Erythroblast (primary cell): ENCODE data around the gene PODN.

ENCODE experiments used
- DNase-seq, 2 experiments: peaks; one replicate each; lab custom pipeline; 2025; lab: John Stamatoyannopoulos, UW
- GATA1 ChIP-seq: IDR thresholded peaks from 2 replicates; pipeline ENCODE4 v1.6.1; 2011; ENCODE audit warnings: low read depth, mild to moderate bottlenecking, control low read depth, low read length, moderate library complexity
- POLR2A ChIP-seq: IDR thresholded peaks from 2 replicates; pipeline ENCODE4 v1.6.1; 2011; ENCODE audit warnings: mild to moderate bottlenecking, low read length

The PODN gene

DNA sequence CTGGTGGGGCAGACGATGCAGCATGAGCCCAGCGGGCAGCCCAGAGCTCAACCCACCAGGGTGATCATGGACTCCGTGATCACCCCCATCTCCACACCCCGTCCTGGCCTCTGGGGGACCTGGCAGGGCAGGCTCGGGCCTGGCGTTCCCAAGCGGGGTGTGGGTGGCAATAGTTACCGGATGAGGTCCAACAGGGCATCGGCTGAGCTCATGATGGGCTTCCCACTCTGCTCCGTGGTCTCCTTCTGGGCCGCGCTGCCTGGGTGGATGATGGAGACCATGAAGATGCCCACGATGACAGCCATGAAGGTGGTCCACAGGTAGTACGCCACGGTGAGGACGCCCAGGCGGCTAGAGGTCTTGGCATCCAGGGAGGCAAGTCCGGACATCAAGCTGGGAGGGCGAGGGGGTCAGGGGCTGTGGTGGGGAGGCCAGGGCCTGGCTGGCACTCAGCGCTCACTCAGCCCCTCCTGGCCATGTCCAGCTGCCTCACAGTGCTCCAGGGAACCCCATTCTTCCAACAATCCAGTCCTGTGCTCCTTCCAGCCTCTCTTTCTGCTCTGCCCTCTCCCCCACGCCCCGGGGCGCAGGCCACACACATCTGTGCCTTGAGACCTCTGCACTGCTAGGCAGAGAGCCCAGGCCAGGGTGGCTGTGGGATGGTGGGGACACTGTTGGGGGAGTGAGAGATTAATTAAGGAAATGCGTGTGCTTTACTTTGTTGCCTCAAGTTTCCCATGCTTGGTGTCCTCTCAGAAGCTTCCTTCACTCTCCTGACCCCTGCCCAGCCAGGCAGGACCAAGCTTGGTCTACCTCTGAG is 52.8 kb downstream of the PODN start:
- TF ChIP-seq GATA1 (no peak), POLR2A (no peak)
- no peak for DNase-seq

DNA sequence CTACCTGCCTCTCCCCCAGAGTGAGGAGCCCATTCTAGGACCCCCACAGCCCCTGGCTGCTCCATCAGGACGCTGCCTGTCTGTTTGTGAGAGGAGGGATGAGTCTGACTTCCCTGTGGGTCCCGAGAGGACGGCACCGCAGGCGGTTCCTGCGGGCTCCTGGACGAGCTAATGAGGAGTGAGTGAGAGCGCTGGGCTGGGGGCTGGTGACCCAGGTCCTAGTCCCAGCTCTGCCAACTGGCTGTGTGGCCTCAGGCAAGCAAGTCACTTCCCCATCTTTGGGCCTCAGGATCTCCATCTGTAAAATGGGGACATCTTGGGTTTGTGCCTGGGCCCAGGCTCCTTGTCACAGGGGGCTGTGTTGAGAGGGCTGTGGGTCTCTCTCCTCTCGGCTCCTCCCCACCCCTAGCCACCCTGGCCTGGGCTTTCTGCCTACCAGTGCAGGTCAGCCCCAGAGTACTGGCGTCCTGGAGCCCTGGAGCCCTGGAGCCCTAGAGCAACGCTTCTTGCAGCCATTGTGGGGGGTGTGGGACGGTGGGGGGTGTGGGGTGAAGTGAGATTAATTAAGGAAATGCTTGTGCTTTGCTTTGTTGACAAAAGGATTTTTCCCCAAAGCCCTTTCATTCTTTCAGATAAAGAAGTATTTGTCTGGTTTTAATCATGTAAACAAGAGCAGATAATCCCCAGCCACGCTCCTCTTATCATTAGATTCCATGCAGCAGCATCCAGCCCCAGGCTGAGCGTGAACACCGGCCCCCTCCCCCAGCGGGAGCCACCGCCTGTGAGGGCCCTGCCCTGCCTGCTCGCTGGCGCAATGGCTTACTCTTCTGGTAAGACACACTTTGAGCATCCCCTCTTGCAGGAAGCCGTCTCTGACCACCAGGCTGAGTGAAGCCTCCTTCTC is 53.6 kb downstream of the PODN start:
- TF ChIP-seq GATA1 (no peak), POLR2A (no peak)
- peak in 1 of 2 experiments; percentile 30 for DNase-seq

DNA sequence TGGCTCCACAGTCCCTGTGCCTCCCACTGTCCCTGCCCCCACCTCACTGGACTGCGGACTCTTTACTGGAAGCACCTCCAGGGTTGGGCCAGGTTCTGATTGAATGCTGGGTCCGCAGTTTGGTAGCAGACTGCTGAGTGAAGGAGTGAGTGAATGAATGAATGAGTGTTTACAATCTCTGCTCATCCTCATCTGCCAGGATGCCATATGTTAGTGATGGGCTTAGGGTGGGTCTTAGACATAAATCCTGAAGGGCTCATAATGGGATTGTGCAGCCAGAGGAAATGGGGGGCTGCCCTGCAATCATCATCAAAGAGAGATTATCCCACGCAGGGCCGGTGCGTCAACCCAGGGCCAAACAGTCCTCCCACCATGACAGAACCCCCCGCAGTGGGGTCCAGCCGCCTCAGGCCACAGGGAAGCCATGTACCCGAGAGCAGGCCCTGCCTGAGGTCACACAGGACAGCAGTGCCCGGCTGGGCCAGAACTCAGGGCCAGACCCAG is 54.3 kb downstream of the PODN start:
- no peak for DNase-seq
- TF ChIP-seq POLR2A, result no peak
- TF ChIP-seq GATA1, result no peak

DNA sequence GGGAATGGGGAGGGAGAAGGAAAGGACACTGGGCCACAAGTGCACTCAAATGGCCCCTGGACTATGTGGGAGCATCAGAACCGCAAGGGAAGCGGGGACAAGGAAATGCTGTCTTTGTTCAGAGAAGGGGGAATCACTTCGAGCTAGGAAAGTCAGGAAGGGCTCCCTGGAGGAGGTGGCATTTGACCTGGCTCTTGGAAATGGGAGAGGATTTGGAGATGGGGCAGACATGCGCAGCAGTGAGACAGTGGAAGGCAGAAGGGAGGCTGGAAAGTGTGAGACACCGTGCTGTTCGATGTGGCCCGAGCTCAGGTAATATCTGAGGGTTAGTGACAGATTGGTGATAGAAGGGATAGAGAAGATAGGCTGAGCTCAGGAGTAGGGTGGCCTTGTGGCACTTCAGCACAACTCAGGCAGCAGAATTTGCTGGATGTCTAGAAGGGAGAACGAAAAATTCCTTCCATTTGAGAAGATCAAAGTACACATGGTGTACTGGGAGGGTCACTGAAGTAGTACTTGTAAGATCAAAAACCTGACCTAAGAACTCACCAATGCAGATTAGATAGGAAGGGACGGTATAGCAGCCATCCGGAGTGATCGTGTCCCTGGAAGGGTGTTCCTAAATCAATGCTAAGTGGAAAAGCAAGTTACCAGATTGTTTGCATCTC is 55.1 kb downstream of the PODN start:
- DNase-seq, result no peak
- TF ChIP-seq GATA1 (no peak), POLR2A (no peak)

DNA sequence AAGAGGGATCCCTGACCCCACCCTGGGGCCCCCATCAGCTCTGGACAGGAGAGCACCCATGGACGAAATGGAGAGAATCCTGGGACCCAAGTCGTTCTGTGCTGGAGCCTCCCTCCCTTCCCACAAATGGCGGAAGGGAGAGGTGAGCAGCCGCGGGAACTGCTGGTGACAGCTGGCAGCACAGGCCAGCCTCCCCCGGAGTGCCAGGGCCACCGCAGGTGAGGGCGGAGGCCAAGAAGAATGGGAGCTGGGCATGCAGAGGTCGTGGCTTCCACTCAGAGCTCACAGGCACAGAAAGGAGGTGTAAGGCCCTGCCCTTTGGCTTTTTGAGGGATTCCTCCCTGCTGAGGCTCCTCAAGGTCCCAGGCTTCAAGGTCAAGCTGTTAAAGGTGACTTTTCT is 55.8 kb downstream of the PODN start:
- DNase-seq, result no peak
- TF ChIP-seq GATA1 (no peak), POLR2A (no peak)

DNA sequence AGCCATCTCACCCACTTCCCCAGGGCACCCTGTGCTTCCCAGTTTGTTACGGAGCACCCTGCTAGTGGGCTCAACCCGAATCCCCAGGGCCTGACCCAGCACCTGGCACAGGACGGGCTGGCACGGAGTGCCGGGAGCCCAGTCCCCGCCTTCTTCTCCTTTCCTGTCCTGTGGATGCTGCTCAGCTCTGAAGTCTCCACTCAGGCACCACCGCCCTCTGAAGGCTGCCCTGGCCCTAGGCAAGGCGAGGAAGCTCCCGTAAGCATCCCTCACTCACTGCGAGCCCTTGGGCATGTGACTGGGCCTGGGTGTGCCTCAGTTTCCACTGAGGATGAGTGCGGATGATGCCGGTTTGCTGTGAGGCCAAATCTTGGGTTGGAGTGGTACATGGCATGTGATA is 58.6 kb downstream of the PODN start:
- no peak for DNase-seq

DNA sequence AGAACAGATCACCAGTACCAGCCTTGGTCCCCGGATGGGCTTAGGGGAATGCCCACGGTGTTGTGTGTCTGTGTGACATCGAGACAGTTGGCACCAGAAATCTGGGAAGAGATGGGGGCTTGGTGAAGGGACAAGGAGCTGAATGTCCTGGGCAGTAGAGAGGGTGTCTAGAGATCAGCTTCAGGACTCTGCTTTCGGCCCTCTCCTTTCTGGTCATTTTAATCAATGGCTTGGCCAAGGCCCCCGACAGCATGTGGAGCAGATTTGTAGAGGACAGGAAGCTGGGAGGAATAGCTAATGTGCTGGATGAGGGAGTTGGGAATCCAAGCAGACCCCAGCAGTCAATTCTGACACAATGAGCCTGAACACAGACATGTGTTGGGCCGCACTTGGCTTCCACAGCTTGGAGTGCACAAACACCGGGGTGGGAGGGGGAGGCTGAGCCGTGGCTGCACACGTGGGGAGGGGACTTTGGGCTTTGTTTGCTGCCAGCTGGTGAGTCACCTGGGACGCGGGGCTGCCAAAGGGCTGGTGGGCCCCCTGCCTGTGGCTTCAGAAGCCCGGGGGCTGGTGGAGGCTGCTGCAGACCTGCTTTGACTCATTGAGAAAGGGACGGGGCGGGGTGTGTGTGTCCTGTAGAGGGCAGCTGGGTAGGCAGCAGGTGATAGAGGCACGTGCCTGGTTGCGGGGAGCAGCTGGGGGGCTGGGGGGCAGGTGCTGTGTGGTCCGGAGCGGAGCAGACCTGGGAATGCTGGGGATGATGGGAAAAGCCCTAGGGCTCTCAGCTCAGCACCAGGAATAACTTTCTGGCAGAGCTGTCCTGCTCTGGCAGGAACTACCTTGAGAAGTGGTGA is 59.5 kb downstream of the PODN start:
- DNase-seq, result no peak
- TF ChIP-seq POLR2A, result no peak
- TF ChIP-seq GATA1, result no peak

More for the DNA sequence above, 58.6 kb downstream of the PODN start:
- TF ChIP-seq GATA1 (no peak), POLR2A (no peak)

DNA sequence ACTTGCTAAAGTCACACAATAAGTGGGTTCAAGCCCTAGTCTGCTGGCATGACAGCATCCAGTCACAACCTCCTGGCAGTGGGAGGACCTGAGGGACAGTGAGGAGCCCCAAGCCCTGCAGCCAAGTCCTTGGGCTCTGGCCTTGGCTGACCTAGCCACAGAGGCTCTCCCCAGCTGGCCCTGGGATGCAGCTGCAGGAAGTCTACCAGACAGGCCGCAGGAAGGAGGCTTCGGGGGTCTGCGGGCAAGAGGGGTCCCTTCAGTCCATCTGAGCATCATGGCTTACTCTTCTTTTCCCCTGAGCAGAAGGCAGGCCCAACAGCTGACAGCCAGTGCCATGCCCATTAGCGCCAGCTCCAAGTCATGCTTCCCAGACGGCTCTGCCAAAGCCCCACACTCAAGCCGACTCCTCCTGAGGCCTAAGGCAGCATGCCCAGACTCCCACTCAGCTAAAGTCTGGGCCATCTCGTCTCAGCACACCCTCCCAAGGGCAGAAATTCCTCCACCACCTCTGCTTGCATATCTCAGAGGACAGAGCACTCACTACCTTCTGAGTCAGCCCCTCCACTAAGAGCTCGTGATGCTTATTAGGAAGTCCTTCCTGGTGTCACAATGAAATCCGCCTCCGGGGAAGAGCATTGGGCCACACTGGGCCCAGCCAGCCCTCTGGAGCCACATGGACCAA is 60.3 kb downstream of the PODN start:
- no peak for DNase-seq
- TF ChIP-seq POLR2A (no peak), GATA1 (no peak)

DNA sequence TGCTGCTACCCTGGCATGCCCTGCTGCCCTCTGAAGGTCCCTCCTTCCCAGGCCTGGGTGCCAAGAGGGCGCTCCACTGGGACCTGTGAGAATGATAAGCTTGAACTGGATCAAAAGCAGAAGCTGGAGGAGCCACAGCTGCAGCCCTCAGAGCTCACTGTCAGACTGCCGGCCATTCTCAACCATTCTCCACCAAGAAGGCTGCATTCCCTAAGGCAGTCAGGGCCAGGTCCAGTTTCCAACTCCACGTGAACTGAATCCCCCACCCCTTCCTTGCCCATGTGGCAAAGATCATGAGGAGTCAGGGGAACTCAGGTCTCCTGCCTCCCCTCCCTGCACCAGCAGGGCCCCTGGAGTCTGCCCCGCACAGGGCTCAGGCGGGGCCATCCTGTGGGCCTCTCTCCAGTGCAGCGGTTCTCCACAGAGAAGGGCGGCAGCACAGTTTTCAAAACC is 61.0 kb downstream of the PODN start:
- DNase-seq, result no peak
- no peak for TF ChIP-seq GATA1
- no peak for TF ChIP-seq POLR2A

DNA sequence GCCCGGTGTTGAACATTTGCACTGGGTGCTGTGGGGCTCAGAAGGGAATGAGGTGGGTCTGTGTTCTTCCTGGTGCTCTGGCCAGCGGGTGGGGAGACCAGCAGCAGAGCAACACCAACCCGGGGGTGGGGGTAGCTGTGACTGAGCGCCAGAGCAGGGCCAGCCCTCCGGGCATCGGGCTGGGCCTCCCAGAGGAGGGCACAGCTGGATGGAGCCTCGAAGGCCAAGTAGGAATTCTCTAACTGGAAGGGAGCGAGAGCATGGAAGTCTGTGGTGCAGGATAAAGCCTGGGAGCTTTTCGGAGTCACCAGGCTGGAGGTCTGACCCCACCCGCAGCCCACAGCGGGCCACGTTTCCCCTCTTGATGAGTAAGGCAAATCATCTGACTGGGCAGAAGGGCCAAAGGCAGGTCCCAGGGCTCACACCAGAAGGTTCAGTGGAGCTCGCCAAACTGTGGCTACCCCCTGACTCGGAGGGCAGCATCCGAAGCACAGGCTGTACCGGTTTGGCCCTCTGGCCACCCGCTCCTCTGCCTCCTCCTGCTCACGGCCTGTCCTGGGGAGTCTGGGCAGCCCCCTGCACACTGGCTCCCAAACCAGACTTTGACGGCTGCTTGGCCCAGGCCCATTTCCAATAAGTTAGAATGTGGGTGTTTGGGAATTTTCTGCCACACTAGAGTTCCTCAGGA is 61.6 kb downstream of the PODN start:
- no peak for DNase-seq
- TF ChIP-seq GATA1 (no peak), POLR2A (no peak)

DNA sequence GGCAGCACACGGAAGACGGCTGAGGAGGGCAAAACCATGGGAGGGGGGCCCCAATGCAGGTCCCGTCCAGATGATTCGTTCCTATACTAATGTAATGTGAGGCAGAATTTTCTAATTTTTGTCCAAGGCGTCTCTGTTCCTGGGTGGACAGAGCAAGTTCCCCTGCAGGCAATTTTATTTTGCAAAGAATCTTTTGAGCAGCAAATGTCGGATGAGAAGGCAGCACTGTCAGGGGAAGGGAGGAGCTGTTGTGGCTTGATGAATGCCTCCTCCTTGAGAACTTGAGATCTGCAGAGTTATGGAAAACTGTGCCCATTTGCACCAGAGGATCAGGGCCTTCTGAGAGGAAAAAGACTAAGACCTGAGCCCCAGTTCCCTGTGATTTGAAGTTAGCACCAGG is 63.1 kb downstream of the PODN start:
- TF ChIP-seq POLR2A (no peak), GATA1 (no peak)
- no peak for DNase-seq
